Activated CD8-positive, alpha-beta memory T cell treated with anti-CD3 and anti-CD28 coated beads for 36 hours (primary cell): ENCODE results near the gene FBXO34. TPM values are rescaled to one million over a fixed set of nuclear protein-coding genes. Genes with fewer than 3 reads are reported as not detected.
"Not testable (repeated sequence)": the region's sequence is repeated elsewhere in the genome, so short reads cannot be mapped to it uniquely, and the experiment has no call there.

Experiments used
- CTCF ChIA-PET: fragments of 350-600 bp; sonication (Branson Sonifier 250); formaldehyde crosslinking; loops from one replicate; lab custom pipeline; 2021; ENCODE audit warnings: antibody characterized with exemption; lab: Charles Lee
- POLR2A ChIA-PET: fragments of 350-600 bp; sonication (Branson Sonifier 250); formaldehyde crosslinking; loops from one replicate; lab custom pipeline; 2021; ENCODE audit warnings: antibody characterized with exemption; lab: Charles Lee
- total RNA-seq, 2 experiments: library from RNA; stranded (reverse); gene quantifications; one replicate each; pipeline ENCODE4 v1.2.3, GENCODE V29; 2021

FBXO34 gene
- total RNA-seq, 2 experiments from 2014 or later = 15.9 to 17.3 TPM

- ChIA-PET POLR2A (interaction anchor here (0.8 kb wide), 1 partner anchor 83 kb away, joined by 3 read pairs; the partner anchor contains the start of gene FBXO34), CTCF (interaction anchor here (0.7 to 3.8 kb wide), 16 partner anchors 14 to 145 kb away, joined by 3 to 37 read pairs (median 4); partner anchors contain the start of gene FBXO34)
These were observed 82.7 kb downstream of the FBXO34 start for GRCh38 chr14:55353686-55354467.

DNA sequence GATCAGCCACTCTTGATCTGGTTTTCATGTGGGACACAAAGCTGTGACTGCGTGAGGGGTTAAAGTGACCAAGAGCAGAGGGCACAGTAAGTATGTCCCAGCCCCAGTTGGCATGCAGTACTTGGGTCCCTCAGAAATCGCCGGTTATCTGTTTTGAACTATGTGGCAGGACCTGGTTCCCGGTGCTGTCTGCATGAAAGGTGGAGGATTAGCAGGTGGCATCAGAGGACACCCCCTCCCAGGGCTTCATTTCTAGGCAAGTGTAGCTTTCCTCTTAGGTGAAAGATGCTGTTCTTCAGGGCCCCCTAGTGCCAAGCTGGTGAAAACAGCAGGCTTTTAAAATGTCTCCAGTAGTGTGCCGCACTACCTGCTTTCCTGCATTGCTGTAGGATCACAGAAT lies 83.3 kb downstream of the FBXO34 start:
- CTCF ChIA-PET = interaction anchor here (0.7 to 3.8 kb wide), 17 partner anchors 14 to 145 kb away, joined by 3 to 37 read pairs (median 4); partner anchors contain the start of gene FBXO34
- POLR2A ChIA-PET = interaction anchor here (0.8 kb wide), 1 partner anchor 83 kb away, joined by 3 read pairs; the partner anchor contains the start of gene FBXO34

GRCh38 chr14:55355922-55356321 lies 84.7 kb downstream of the FBXO34 start:
- POLR2A ChIA-PET = interaction anchor here (1.4 kb wide), 1 partner anchor 84 kb away, joined by 6 read pairs; the partner anchor contains the start of gene FBXO34
- CTCF ChIA-PET = interaction anchor here (1.4 to 3.8 kb wide), 4 partner anchors 34 to 110 kb away, joined by 3 to 37 read pairs (median 8); partner anchors contain the start of gene FBXO34

- ChIA-PET CTCF (interaction anchor here (1.1 to 3.8 kb wide), 2 partner anchors 9 to 85 kb away, joined by 4 to 37 read pairs; partner anchors contain the start of gene FBXO34), POLR2A (no interaction called here)
These were observed 85.7 kb downstream of the FBXO34 start for GRCh38 chr14:55356913-55357312.

- ChIA-PET POLR2A (no interaction called here), CTCF (no interaction called here)
These were observed 88.1 kb downstream of the FBXO34 start for GRCh38 chr14:55359307-55359706.

DNA sequence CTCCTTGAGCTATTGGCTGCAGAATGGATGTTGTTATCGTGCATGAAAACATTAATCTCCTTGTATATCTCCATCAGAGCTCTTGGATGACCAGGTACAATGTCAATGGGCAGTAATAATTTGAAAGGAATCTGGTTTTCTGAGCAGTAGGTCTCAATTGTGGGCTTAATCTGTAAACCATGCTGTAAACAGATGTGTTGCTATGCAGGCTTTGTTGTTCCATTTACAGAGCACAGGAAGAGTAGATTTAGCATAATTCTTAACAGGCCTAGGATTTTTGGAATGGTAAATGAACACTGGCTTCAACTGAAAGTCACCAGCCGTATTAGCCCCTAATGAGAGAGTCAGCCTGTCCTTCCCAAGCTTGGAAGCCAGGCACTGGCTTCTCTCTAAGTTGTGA lies 90.0 kb downstream of the FBXO34 start:
- POLR2A ChIA-PET = interaction anchor here (0.6 kb wide), 1 partner anchor 226 kb away, joined by 4 read pairs; no protein-coding TSS in a partner anchor

GRCh38 chr14:55366271-55366670 lies 95.0 kb downstream of the FBXO34 start:
- POLR2A ChIA-PET = no interaction called here
- CTCF ChIA-PET = no interaction called here

More for the DNA sequence above, 90.0 kb downstream of the FBXO34 start:
- CTCF ChIA-PET = interaction anchor here (0.7 kb wide), 1 partner anchor 222 kb away, joined by 3 read pairs; no protein-coding TSS in a partner anchor

DNA sequence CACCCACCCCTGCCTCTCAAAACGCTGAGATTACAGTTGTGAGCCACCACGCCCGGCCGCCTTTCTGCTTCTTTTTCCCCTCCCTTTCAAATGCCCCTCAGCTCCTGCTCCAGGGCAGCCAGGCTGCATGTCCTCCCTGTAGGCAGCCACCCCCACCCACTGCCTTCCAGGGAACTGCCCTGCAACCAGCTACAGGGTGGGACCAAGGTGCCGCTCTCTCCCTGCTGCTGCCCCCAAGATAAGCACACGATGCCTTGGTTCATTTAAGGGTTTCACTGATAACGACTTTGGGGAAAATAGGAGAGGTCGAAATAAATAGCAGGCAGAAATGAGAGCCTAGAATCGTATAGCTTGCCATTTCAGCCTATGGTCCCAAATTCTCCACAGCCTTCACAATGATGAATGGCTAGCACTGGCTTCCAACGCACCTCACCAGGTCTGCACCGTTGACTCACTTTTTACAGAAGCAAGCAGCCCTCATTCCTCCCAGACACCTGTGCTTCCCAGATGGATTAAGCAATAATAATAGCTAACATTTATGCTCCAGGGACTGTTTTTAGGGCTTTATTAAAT lies 99.7 kb downstream of the FBXO34 start:
- POLR2A ChIA-PET = no interaction called here
- CTCF ChIA-PET = no interaction called here

DNA sequence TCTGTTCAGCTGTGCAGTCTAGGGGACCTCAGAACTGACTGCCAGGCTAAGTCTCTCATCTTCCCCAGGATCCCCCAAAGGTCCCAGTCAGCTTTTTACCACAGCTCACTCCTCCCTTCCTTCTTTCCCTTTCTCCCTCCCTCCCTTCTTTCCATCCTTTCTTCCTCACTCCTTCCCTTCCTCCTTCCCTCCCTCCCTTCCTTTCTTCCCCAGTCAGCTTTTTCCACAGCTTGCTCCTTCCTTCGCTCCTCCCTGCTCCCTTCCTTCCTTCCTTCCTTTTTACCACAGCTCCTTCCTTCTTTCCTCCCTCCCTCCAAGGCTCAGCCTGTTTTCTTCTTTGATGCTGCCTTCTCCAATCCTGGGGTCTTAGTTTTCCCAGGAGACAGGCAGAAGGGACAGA lies 101.2 kb downstream of the FBXO34 start:
- POLR2A ChIA-PET = interaction anchor here (0.5 to 0.6 kb wide), 2 partner anchors 97 to 179 kb away, joined by 3 to 4 read pairs; no protein-coding TSS in a partner anchor
- CTCF ChIA-PET = interaction anchor here (0.7 to 1.2 kb wide), 3 partner anchors 9 to 18 kb away, joined by 3 to 4 read pairs (median 3); no protein-coding TSS in a partner anchor

DNA sequence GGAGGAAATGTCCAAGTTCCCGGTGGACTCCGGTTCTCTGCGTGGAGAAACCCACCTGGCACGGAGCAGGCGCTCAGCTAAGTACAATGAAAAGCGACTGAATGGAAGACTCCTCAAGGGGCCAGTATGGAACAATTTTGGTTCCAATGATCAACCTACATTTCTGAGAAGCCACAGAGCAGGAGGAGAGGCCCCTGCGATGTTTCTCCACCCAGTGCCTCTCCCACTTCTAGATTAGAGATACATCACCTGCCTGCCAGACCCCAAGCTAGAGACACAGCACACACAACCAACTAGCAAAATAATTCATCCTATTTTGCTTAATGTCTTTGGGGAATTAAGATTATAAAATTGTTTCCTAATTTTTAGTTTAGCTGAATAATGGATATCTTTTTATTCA lies 101.6 kb downstream of the FBXO34 start:
- CTCF ChIA-PET = interaction anchor here (0.7 to 1.2 kb wide), 3 partner anchors 9 to 19 kb away, joined by 3 to 4 read pairs (median 3); no protein-coding TSS in a partner anchor
- POLR2A ChIA-PET = interaction anchor here (2.1 kb wide), 1 partner anchor 35 kb away, joined by 5 read pairs; no protein-coding TSS in a partner anchor

- ChIA-PET CTCF (interaction anchor here (0.5 to 1.8 kb wide), 4 partner anchors 12 to 72 kb away, joined by 4 to 9 read pairs (median 4); no protein-coding TSS in a partner anchor), POLR2A (interaction anchor here (1.3 to 2.1 kb wide), 2 partner anchors 36 to 103 kb away, joined by 3 to 5 read pairs; partner anchors contain the start of gene FBXO34)
These were observed 102.8 kb downstream of the FBXO34 start for GRCh38 chr14:55373784-55374705.

DNA sequence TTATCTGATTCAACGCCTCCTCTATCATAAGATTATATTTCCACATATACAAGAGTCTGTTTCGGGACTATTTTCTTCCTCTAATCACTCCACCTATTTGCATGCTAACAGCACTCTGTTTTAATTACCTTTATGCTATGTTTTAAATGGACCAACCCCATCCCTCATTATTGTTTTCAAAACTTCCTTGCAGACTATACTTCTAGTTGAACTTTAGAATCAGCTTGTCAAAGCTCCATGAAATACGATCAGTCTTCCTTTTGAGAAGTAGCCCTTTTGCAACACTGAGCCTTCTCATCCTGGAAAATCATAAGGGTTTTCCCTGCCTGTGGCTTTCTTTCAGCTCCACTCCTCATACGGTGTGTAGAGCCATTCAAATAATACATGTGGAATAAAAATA lies 103.5 kb downstream of the FBXO34 start:
- ChIA-PET POLR2A (interaction anchor here (1.3 to 2.1 kb wide), 2 partner anchors 37 to 104 kb away, joined by 3 to 5 read pairs; partner anchors contain the start of gene FBXO34), CTCF (interaction anchor here (0.5 to 1.8 kb wide), 4 partner anchors 11 to 73 kb away, joined by 4 to 9 read pairs (median 4); no protein-coding TSS in a partner anchor)

DNA sequence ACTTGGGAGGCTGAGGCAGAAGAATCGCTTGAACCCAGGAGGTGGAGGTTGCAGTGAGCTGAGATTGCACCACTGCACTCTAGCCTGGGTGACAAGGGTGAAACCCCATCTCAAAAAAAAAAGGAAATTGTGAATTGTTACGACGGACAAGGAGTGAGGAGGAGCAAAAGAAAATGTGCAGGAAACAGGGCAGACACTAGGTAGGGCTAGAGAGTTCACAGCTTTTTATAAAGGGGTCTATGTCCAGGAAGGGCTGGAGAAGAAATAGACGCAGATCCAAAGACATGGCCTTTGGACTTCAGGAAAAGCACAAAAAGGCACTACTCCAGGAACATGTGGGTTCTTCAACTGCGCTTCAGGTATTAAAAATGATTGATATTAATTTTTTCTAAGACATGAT lies 106.0 kb downstream of the FBXO34 start:
- ChIA-PET POLR2A (no interaction called here), CTCF (no interaction called here)

DNA sequence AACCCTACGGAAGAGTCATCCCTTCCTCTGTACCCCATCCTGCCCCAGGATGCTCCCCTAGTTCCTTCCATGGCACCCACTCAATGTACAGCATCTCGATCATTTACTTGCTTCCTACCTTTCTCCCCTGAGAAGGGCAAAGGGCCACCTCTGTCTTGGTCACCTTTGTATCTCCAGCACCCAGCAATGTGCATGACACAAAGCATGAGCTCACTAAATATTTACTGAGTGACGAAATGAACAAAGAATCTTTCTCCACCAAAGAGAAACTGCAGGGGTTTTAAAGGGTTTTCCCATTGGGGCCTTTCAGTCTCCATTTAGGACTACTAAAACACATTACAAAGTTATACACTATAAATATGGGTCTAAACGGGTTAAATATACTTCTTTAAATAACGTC lies 109.8 kb downstream of the FBXO34 start:
- POLR2A ChIA-PET = no interaction called here
- CTCF ChIA-PET = interaction anchor here (0.6 kb wide), 1 partner anchor 40 kb away, joined by 3 read pairs; no protein-coding TSS in a partner anchor

DNA sequence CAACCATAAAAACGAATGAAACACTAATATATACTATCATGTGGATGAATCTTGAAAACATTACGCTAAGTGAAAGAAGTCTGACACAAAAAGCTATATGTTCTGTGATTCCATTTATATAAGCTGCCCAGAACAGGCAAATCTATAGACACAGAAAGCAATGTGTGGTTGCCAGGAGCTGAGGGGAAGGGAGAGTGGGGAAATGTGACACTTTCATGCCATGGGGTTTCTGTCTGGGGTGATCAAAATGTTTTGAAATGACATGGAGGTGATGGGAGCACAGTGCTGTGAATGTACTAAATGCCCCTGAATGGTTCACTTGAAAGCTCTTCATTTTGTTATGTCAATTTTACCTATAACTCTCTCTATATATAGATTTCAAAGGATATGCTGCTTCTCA lies 110.3 kb downstream of the FBXO34 start:
- ChIA-PET CTCF (interaction anchor here (0.6 kb wide), 1 partner anchor 40 kb away, joined by 3 read pairs; no protein-coding TSS in a partner anchor), POLR2A (no interaction called here)

GRCh38 chr14:55382483-55382882 lies 111.3 kb downstream of the FBXO34 start:
- POLR2A ChIA-PET = no interaction called here

DNA sequence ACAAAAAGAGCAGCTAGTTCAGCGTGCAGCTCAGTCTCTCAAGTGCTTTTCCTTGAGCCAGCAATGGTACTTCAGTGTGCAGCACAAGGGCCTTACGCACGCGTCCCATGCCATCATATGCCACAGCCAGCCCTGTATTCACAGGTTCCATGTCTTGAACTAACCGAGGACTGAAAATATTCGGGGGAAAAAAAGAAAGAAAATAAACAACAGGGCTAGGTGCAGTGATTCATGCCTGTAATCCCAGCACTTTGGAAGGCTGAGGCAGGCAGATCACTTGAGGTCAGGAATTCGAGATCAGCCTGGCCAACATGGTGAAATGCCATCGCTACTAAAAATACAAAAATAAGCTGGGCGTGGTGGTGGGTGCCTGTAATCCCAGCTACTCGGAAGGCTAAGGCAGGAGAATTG lies 111.8 kb downstream of the FBXO34 start:
- CTCF ChIA-PET, POLR2A ChIA-PET: not testable (repeated sequence)

More at GRCh38 chr14:55382483-55382882, 111.3 kb downstream of the FBXO34 start:
- CTCF ChIA-PET = no interaction called here
